ENCODE results near the gene TRDN.

Gene TRDN

GRCh38 chr6:123636782-123637181 lies at the start of gene TRDN:
Gene TRDN, minus strand, starts transcription at chr6:123636950. Its CDS starts 175 bp downstream, at chr6:123636775.
- no peak for DNase-seq

DNA sequence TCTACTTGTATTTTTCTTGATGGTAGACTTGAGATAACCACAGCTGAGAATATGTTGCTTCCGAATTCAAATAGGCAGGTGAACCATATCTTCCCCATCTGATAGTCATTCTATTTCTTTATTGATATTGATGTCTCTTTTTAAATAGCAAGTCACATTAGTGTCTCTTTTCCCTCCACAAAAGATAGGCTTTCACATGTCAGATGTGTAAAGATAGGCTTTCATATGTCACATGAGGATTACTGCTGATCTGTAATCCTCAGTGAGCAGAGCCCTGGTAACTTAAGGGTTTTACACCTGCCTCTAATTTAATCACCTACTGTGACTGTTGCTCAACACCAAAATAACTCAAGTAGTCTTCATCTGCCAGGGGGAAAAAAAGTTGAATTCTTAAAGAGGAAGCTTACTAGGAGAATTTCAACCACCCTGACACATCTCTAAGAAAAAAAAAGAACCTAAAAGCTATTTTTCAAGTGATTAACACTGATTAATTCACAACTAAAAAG lies 45.3 kb upstream of the TRDN start:
- no peak for DNase-seq

DNA sequence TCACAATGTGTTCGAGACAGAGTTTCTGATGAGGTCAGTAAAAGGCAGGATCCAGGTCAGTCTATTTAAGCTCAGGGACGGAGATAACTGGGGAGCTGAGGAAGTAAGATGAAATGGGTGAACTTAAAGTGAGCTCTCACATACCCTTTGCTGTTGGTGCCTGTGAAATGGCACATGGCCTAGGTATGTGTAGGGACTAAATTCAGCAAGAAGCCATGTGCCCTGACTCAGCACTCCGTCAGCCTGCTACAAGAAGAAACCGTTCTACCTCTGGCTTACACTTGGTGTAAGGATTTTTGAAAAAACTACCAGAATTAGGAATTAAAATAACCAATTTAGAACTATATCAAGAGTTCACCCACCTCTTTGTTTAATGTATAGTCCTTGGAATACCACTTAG lies 41.1 kb upstream of the TRDN start:
- DNase-seq = no peak

DNA sequence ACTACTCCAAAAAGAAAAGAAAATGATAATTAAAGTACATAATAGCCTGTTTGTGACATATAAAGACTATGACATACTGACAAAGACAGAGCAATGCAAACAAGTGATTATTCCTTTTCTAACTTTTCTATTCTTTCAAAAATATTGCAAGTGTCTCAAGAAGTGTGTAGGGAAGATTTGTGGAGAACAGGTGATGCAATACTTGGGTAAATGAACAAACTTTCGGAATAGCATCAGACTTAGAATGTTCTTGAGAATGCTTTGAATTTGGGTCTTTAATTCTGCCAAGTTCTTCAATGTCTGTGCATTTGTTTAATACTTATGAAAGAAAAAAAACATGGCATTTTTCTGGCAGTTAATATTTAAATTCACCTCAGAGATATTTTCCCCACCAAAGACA lies 40.0 kb upstream of the TRDN start:
- DNase-seq = no peak

GRCh38 chr6:123668965-123669591 lies 32.3 kb upstream of the TRDN start:
- no peak for DNase-seq

- no peak for DNase-seq
These were observed 31.3 kb upstream of the TRDN start for GRCh38 chr6:123668063-123668462.

DNA sequence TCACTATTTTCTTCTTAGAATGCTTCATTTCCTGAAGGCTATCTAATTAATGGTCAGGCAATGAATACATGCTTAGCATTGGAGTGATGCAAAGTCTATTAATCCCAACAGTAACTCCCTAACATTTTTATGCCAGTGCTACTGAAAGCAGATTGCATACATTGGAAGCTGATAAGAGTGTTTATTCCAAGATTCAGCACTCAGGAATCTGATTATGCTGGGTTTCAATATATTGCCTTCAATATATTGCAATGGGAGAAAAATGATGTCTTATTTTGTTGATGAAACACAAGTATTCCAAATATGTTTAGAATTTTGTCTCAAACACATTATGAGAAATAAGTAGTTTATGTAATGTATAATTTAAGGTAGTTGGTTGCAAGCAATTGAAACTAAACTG lies 26.7 kb upstream of the TRDN start:
- DNase-seq = no peak

GRCh38 chr6:123662757-123663156 lies 26.0 kb upstream of the TRDN start:
- no peak for DNase-seq

DNA sequence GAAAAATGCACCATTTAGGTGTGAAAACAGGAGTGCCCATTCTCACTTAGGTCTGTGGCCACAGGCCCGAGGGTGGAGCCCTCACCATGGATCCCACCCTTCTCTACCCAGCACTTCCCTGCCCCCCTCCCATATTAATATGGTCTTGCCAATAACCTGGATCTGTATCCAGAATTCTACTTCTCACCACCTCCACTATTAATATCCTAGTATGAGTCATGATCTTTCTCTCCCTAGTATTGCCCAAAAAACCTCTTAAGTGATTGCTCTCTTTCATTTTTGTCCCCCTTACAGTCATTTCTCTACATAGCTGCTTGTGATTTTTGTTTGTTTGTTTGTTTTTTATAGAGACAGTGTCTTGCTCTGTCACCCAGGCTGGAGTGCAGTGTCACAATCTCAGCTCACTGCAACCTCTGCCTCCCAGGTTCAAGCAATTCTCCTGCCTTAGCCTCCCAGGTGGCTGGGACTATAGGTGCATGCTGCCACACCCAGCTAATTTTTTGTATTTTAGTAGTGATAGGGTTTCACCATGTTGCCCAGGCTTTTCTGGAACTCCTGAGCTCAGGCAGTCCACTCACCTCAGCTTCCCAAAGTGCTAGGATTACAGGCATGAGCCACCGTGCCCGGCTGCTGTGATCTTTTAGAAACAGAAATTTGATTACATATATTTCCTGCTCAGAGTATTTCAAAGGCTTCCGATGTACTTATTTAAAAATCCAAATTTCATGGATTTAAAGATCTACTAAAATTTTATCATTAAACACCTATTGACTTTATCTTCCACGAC lies 24.5 kb upstream of the TRDN start:
- DNase-seq = no peak

GRCh38 chr6:123659960-123660748 lies 23.4 kb upstream of the TRDN start:
- no peak for DNase-seq

DNA sequence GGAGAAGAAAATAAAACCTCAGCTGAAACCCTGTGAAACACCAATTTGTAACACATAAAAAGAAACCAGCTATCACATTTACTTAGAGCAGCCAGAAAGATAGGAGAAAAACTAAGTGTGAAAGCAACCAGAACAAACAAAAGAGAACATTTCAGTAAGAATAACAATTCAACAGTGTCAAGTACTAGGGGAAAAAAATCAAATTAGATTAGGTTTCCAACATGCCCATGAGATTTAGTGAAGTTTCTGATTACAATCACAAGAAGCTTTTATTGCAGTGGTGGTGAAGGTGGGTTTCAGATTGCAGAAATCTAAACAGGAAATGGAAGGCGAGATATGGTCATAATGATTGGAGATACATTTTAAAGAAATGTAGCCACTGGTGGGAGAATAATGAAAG lies 22.1 kb upstream of the TRDN start:
- no peak for DNase-seq

GRCh38 chr6:123655521-123656306 lies 19.0 kb upstream of the TRDN start:
- DNase-seq = no peak

DNA sequence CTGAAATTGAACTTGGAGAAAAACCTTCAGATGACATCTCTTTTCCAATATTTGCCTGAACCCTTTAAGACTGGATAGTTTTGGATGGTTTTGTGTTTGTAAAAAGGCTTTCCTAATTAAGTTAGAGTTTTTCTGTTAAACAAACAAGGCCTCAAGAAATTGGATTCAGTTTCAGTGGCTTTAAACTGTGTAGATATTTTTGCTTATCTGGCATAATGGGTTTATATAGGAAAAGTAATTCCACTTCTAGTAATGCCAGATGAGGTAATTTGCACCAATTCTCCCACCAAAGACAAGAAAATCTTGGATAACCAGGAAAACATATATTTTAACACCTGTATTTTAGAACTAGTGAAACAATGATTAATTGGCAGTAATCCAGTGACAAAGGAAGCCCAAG lies 12.0 kb upstream of the TRDN start:
- DNase-seq = no peak

DNA sequence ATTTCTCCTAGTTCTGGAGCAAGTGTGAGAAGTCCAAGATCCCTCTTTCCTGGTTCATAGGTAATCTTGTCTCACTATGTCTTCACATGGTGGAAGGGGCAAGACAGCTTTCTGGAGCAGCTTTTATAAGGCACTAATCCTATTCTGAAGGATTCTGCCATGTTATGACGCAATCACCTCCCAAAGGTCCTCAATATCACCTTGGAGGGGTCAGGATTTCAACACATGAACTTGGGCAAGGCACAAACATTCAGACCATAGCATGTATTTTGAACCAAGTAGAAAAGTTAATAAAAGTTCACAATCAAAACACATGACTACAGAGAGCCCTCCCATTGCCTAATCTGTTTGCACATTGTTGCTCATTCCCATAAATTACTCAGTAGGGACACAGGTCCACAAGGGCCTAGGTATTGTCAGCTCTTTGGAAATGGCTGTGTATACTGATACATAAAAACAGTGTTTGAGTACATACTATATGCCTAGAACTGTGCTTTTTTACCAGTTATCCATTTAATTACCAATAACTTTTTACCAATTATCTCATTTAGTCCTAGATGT lies 11.3 kb upstream of the TRDN start:
- no peak for DNase-seq

- no peak for DNase-seq
These were observed 4.7 kb upstream of the TRDN start for GRCh38 chr6:123641497-123641896.

DNA sequence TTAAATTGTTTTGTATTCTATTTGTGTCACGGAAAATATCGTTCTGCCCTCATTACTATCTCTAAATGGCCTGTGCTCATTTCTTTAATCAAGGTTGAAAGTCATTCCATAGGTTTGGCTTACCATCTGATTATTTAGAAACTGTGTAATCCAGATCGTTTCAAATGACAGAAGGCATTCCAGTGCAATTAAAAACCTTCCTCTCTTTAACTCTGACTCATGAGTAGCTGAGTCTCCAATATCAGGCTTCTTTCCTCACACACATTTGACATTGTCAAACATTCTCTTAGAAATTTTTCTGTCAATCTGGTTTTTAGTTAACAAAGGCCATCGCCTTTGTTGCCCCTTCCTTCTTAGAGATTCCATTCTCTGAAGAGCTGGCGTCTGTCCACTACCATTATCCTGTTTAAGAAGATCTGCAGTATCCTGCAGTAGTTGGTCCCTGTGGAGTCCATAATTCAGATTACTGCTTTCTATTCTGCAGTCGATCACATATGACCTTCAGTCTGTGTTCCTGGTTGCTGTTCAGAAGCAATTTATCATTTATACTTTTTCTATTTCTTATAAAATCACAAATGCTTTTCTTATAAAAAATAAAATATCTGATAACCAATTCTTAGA lies 3.9 kb upstream of the TRDN start:
- DNase-seq = no peak

GRCh38 chr6:123638865-123639264 lies 2.1 kb upstream of the TRDN start:
- DNase-seq = no peak

DNA sequence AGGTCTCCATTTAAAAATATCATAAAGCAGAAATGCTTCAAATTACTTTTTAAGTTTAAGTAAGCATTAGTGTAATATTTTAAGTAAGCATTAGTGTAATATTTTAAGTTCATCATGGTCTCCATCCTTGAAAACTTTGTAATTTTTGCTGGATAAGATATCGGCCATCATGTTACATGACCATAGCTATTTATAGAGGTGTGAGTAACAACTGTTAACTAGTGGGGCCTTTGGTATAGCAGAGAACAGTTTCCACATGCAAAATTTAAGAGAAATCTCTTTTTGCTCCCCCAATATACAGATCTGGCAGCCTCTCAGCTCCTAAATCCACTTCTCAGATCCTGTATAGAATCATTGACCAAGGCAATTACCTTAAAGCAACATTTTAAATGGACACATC lies 468 bp downstream of the TRDN start:
- no peak for DNase-seq

DNA sequence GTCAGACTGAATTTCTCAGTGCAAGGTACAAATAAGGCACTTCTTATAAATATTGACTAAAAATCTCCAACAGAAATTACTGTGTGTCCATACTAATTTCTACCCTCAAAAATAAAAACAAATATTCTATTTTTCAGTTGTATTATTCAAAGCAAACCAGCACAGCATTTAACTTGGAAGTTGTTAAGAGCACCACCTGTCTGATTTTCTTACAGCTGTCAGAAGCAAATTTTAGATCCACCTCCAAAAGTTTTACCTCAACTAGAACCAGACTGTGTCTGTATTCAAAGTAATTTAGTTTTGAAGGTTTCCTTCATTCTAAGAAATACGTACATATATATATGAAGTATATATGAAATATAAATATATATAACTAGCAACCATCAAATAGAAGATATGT lies 1.2 kb downstream of the TRDN start:
- no peak for DNase-seq

DNA sequence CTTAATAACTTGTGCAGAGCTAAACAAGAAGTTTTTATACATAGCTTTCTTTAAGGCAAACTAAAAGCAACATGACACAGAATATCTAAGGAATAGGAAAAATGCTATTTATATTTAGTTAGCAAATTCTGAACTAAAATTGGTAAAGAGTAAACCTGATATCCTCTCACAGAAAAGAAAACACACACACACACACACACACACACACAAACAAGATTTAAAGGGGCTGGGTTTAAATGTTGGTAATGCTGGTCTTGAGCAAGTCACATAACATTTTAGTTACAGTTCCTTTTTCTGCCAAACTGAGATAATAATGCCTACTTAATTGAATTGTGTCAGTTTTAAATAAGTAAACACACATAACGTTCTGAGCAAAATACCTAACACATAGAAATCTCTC lies 1.6 kb downstream of the TRDN start:
- no peak for DNase-seq

DNA sequence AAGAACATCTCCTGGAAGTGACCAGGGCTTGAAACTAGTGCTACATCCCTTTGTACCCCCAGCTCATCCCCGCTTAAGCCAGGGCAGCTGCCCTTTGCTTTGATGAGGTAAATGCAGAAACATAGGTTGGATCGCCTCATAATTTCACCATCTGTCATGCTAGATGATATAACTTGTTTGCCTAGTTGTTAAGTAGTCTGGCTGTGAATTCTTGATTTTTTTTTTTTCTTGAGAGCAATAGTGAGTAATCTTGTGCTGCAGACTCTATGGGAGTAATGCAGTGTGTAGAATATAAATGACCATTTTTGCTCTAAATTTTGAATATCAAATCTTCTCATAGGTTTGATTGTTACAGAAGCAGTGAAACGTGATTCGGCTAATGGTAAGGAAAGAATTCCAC lies 4.1 kb downstream of the TRDN start:
- DNase-seq = no peak
